Caco-2 (cell line): ENCODE data around the gene TSR2. TPM values are rescaled to one million over a fixed set of nuclear protein-coding genes. Genes with fewer than 3 reads are reported as not detected.
A peak's percentile ranks its signal among the peaks of the same experiment; 100 is the strongest.

ENCODE experiments used
- BruUV-seq: library from RNA; stranded (reverse); fragments of 400-500 nt; replicated peaks from 2 replicates; lab custom pipeline; 2021; lab: Mats Ljungman, UMichigan
- CTCF ChIA-PET: fragments of 300-600 bp; sonication (Branson Sonifier 250); formaldehyde crosslinking; loops from one replicate; lab custom pipeline; 2022; ENCODE audit warnings: antibody characterized with exemption; lab: Charles Lee
- POLR2A ChIA-PET: fragments of 300-600 bp; sonication (Branson Sonifier 250); formaldehyde crosslinking; loops from one replicate; lab custom pipeline; 2022; ENCODE audit warnings: antibody characterized with exemption; lab: Charles Lee
- DNase-seq, 2 experiments: peaks; one replicate each; pipeline versions ENCODE4 v3.0.0 to v3.0.0-alpha.2; 2020 to 2022
- H3K27me3 ChIP-seq: replicated peaks from 2 replicates; pipeline ENCODE4 v1.6.0; 2011; ENCODE audit warnings: low read length; ENCODE audit not compliant: control insufficient read depth, insufficient read depth
- H3K36me3 ChIP-seq: 2 replicates; pipeline ENCODE4 v1.5.1; 2011; ENCODE audit warnings: low read length; ENCODE audit not compliant: control insufficient read depth, insufficient read depth
- H3K4me1 ChIP-seq: fragments of 250-450 bp; sonication (Bioruptor Pico); 2 replicates; pipeline ENCODE4 v1.5.1; 2020; ENCODE audit warnings: mild to moderate bottlenecking
- H3K4me3 ChIP-seq: 2 replicates; pipeline ENCODE4 v1.5.1; 2011; ENCODE audit warnings: low read depth, mild to moderate bottlenecking, control low read depth, low read length
- H3K9me3 ChIP-seq: fragments of 250-450 bp; sonication (Bioruptor Pico); 2 replicates; pipeline ENCODE4 v1.5.1; 2020; ENCODE audit warnings: mild to moderate bottlenecking, moderate library complexity
- H3K27ac Mint-ChIP-seq: one replicate; pipeline ENCODE4 v1.8.0; 2022; ENCODE audit warnings: mixed read lengths; ENCODE audit not compliant: unreplicated experiment
- H3K27me3 Mint-ChIP-seq: one replicate; pipeline ENCODE4 v1.8.0; 2022; ENCODE audit warnings: mixed read lengths; ENCODE audit not compliant: insufficient read depth, unreplicated experiment
- H3K36me3 Mint-ChIP-seq: one replicate; pipeline ENCODE4 v1.8.0; 2022; ENCODE audit warnings: mild to moderate bottlenecking, mixed read lengths; ENCODE audit not compliant: insufficient read depth, unreplicated experiment
- H3K4me1 Mint-ChIP-seq: one replicate; pipeline ENCODE4 v1.8.0; 2022; ENCODE audit warnings: low read depth, mixed read lengths; ENCODE audit not compliant: unreplicated experiment
- H3K4me3 Mint-ChIP-seq: one replicate; pipeline ENCODE4 v1.8.0; 2022; ENCODE audit warnings: mild to moderate bottlenecking, moderate library complexity, mixed read lengths; ENCODE audit not compliant: unreplicated experiment
- H3K9me3 Mint-ChIP-seq: one replicate; pipeline ENCODE4 v1.8.0; 2022; ENCODE audit warnings: mixed read lengths; ENCODE audit not compliant: unreplicated experiment
- CTCF ChIP-seq, 2 experiments: fragments of 200-600 bp in 1 of 2; IDR thresholded peaks; 1 replicate in 1 of 2; 2 replicates in 1 of 2; pipeline versions ENCODE4 v1.5.1 to v1.8.0; 2011 to 2022; ENCODE audit warnings: antibody characterized with exemption in 1 of 2, control low read depth in 1 of 2, inconsistent platforms in 1 of 2, low read depth in 1 of 2, low read length in 1 of 2, mild to moderate bottlenecking in 1 of 2, moderate library complexity in 1 of 2; ENCODE audit not compliant: insufficient read depth in 1 of 2, severe bottlenecking in 1 of 2, unreplicated experiment in 1 of 2
- intact Hi-C: fragments of 100-400 bp; cut with micrococcal nuclease; formaldehyde crosslinking; loops from one replicate; pipeline ENCODE4 v1.10.0; 2022; ENCODE audit not compliant: unreplicated experiment
- total RNA-seq: library from RNA; stranded (reverse); gene quantifications from 2 replicates; pipeline ENCODE4 v1.2.3, GENCODE V29; 2022

Gene TSR2
- total RNA-seq, 1 experiment from 2014 or later = 45.7 TPM

- Mint-ChIP-seq H3K27ac (no peak overlapping the region), H3K4me1 (no peaks in the 10 kb centered on the region), H3K4me3 (no peak overlapping the region), H3K36me3 (no peaks in the 10 kb centered on the region), H3K9me3 (no peaks in the 10 kb centered on the region), H3K27me3 (no peaks in the 10 kb centered on the region)
- Histone ChIP-seq H3K4me3 (no peak overlapping the region), H3K27me3 (no peaks in the 10 kb centered on the region), H3K9me3 (no peaks in the 10 kb centered on the region), H3K36me3 (no peaks in the 10 kb centered on the region), H3K4me1 (peaks cover 4% of the 10 kb centered on the region; the same call in 1 of the 2 replicates)
- ChIA-PET POLR2A (no interaction called here), CTCF (no interaction called here)
- no peak for TF ChIP-seq CTCF (IDR thresholded peaks at IDR 0.05; ENCODE audit: insufficient read depth in 1 of 2, low read depth in 1 of 2, low read length in 1 of 2, severe bottlenecking in 1 of 2, unreplicated experiment in 1 of 2)
- no TSS peak for BruUV-seq
- DNase-seq = peak in 1 of 2 experiments; percentile 9
- intact Hi-C loops = no loop called here
These were observed 39.2 kb downstream of the TSR2 start for GRCh38 chrX:54479136-54480111.

GRCh38 chrX:54482839-54483593 is 42.8 kb downstream of the TSR2 start:
- BruUV-seq = no TSS peak
- H3K27me3 Mint-ChIP-seq = no peaks in the 10 kb centered on the region
- H3K4me3 Mint-ChIP-seq = no peak overlapping the region
- ChIA-PET CTCF (no interaction called here), POLR2A (no interaction called here)
- no peaks in the 10 kb centered on the region for H3K9me3 Mint-ChIP-seq
- no peak for DNase-seq
- H3K9me3 ChIP-seq = no peaks in the 10 kb centered on the region
- H3K4me1 Mint-ChIP-seq = no peaks in the 10 kb centered on the region
- H3K36me3 ChIP-seq = no peaks in the 10 kb centered on the region
- peaks cover 4% of the 10 kb centered on the region; the same call in 1 of the 2 replicates for H3K4me1 ChIP-seq
- TF ChIP-seq CTCF (IDR thresholded peaks at IDR 0.05; ENCODE audit: insufficient read depth in 1 of 2, low read depth in 1 of 2, low read length in 1 of 2, severe bottlenecking in 1 of 2, unreplicated experiment in 1 of 2) = no peak
- intact Hi-C loops = no loop called here
- H3K27ac Mint-ChIP-seq = no peak overlapping the region
- no peaks in the 10 kb centered on the region for H3K36me3 Mint-ChIP-seq
- H3K27me3 ChIP-seq = no peaks in the 10 kb centered on the region
- no peak overlapping the region for H3K4me3 ChIP-seq

DNA sequence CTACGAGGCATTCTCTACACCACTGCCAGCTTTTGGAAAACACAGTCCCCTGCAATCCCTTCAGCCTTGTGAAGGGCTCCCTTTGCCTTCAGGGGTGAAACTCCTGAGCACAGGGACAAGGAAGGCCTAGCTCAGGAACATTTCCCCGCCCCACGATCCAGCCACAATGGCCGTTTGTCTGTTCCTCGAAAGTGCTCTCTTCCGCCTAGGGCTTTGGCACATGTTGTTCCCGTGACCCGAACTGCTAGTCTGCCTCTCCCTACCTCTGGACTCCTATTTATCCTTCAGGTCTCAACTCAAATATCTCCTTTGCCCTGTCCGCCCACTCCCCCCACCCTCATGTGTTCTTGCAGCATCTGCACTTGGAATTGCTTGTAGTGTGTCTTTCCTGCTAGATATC is 43.7 kb downstream of the TSR2 start:
- ChIA-PET POLR2A (no interaction called here), CTCF (interaction anchor here (0.6 kb wide), 1 partner anchor 48 kb away, joined by 5 read pairs; no protein-coding TSS in a partner anchor)
- Histone ChIP-seq H3K4me3 (no peak overlapping the region), H3K9me3 (no peaks in the 10 kb centered on the region), H3K4me1 (peaks cover 4% of the 10 kb centered on the region; the same call in 1 of the 2 replicates), H3K27me3 (no peaks in the 10 kb centered on the region), H3K36me3 (no peaks in the 10 kb centered on the region)
- BruUV-seq = no TSS peak
- no peak for TF ChIP-seq CTCF (IDR thresholded peaks at IDR 0.05; ENCODE audit: insufficient read depth in 1 of 2, low read depth in 1 of 2, low read length in 1 of 2, severe bottlenecking in 1 of 2, unreplicated experiment in 1 of 2)
- no peaks in the 10 kb centered on the region for H3K36me3 Mint-ChIP-seq
- no peak overlapping the region for H3K27ac Mint-ChIP-seq
- intact Hi-C loops = no loop called here
- no peaks in the 10 kb centered on the region for H3K27me3 Mint-ChIP-seq
- no peak for DNase-seq
- H3K9me3 Mint-ChIP-seq = no peaks in the 10 kb centered on the region
- no peaks in the 10 kb centered on the region for H3K4me1 Mint-ChIP-seq
- no peak overlapping the region for H3K4me3 Mint-ChIP-seq
